HepG2 (cell line): ENCODE measurements around the gene SLC22A7. TPM values are rescaled to one million over a fixed set of nuclear protein-coding genes. Genes with fewer than 3 reads are reported as not detected.

Source experiments
- KDM2A ChIP-seq: sonication (generic); formaldehyde crosslinking; IDR thresholded peaks from 2 replicates; pipeline ENCODE4 v1.4.0; 2020; ENCODE audit warnings: low read depth, missing genetic modification reagents, borderline replicate concordance
- NKX3-1 ChIP-seq: sonication (generic); formaldehyde crosslinking; IDR thresholded peaks from 2 replicates; pipeline ENCODE4 v1.5.0; 2020; ENCODE audit warnings: missing genetic modification reagents
- PRMT3 ChIP-seq: sonication (generic); formaldehyde crosslinking; IDR thresholded peaks from 2 replicates; pipeline ENCODE4 v1.8.1; 2022; ENCODE audit warnings: low read depth, mild to moderate bottlenecking, moderate library complexity, missing genetic modification reagents, borderline replicate concordance
- SMARCE1 ChIP-seq: fragments of 450-650 bp; IDR thresholded peaks from 2 replicates; pipeline ENCODE4 v1.6.1; 2017; ENCODE audit warnings: borderline replicate concordance
- STAG1 ChIP-seq: sonication (generic); formaldehyde crosslinking; IDR thresholded peaks from 2 replicates; pipeline ENCODE4 v1.4.0; 2020; ENCODE audit warnings: missing genetic modification reagents
- TBX3 ChIP-seq: fragments of 450-650 bp; IDR thresholded peaks from 2 replicates; pipeline ENCODE4 v1.6.1; 2017; ENCODE audit warnings: antibody characterized with exemption, mild to moderate bottlenecking, inconsistent platforms, borderline replicate concordance
- ZBED4 ChIP-seq: sonication (generic); formaldehyde crosslinking; IDR thresholded peaks from 2 replicates; pipeline ENCODE4 v1.4.0; 2020; ENCODE audit warnings: missing genetic modification reagents, borderline replicate concordance
- polyA plus RNA-seq, 8 experiments: library from polyadenylated mRNA; depleted of rRNA in 3 of 8; stranded (reverse) in 7 of 8; unstranded in 1 of 8; fragments of >200 nt; fragmentation: Illumina TruSeq in 4 of 8; extraction: Trizol in 4 of 8; gene quantifications; 2 replicates each; pipeline versions ENCODE4 v1.2.1 to v1.2.3, GENCODE V29; 2011 to 2016; ENCODE audit warnings: low read depth in 4 of 8, missing spikeins in 1 of 8, mixed read lengths in 1 of 8; ENCODE audit not compliant: insufficient read depth in 1 of 8
- total RNA-seq, 5 experiments: library from RNA; depleted of rRNA; stranded (reverse); fragments of >200 nt; fragmentation: Illumina TruSeq; extraction: Trizol; gene quantifications; 2 replicates each; pipeline ENCODE4 v1.2.3, GENCODE V29; 2016; ENCODE audit warnings: low read depth in 1 of 5
- TF ChIP-seq, protein P1 (sequence below): sonication (generic); formaldehyde crosslinking; IDR thresholded peaks from 2 replicates; pipeline ENCODE4 v1.8.0; 2022; ENCODE audit warnings: missing genetic modification reagents, mild to moderate bottlenecking, moderate library complexity, borderline replicate concordance
- TF ChIP-seq, protein P2 (sequence below): IDR thresholded peaks from 2 replicates; pipeline ENCODE4 v1.6.1; 2016; ENCODE audit warnings: missing biosample characterization, missing genetic modification reagents, low read depth
- TF ChIP-seq, protein P3 (sequence below): sonication (generic); formaldehyde crosslinking; IDR thresholded peaks from 2 replicates; pipeline ENCODE4 v1.4.0; 2020; ENCODE audit warnings: missing genetic modification reagents
- TF ChIP-seq, protein P4 (sequence below): IDR thresholded peaks from 2 replicates; pipeline ENCODE4 v1.6.1; 2016; ENCODE audit warnings: low read depth, missing genetic modification reagents, missing compliant biosample characterization

The SLC22A7 gene
- total and polyA plus RNA-seq, 2 of the 13 experiments (the other 11 are each of a cell fraction or from before 2014, with no cell fraction given): 5.3 to 22.6 TPM

DNA sequence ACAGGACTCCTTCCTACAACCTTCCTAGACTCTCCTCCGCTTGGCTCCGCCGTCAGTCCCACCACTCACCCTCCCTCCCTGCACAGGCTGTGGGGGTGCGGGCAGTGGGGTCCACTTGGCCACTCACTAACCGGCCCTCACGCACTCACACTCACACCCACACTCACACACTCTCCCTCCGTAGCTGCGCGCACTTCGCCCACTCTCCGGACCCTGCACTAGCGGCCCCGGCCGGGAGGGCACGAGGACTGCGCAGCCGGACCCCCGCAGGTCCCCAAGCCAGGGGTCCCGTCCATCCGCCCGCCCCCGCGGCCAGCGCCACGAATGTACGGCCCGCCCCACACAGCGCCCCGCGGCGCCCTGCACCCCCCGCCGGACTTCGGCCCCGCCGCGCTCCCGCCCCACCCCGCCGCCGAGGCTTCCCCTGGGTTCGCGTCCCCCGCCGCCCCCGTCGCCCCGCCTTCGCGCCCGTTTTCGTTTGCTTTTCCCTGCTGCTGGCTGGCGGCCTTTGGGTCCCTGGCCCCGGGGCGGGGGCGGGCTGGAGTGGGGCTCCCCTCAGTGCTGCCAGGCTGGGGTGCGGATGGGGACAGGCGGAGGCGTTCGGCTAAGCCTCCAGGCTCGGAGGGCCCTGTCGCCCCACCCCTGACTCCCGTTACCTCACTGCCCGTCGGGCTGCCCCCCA is 23.0 kb upstream of the SLC22A7 start (continued):
- TF ChIP-seq, protein P1, sequence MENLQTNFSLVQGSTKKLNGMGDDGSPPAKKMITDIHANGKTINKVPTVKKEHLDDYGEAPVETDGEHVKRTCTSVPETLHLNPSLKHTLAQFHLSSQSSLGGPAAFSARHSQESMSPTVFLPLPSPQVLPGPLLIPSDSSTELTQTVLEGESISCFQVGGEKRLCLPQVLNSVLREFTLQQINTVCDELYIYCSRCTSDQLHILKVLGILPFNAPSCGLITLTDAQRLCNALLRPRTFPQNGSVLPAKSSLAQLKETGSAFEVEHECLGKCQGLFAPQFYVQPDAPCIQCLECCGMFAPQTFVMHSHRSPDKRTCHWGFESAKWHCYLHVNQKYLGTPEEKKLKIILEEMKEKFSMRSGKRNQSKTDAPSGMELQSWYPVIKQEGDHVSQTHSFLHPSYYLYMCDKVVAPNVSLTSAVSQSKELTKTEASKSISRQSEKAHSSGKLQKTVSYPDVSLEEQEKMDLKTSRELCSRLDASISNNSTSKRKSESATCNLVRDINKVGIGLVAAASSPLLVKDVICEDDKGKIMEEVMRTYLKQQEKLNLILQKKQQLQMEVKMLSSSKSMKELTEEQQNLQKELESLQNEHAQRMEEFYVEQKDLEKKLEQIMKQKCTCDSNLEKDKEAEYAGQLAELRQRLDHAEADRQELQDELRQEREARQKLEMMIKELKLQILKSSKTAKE: peak; percentile 83; the same call in 1 of the 2 replicates
- TF ChIP-seq PRMT3 (peak; percentile 47; the same call in 1 of the 2 replicates), STAG1 (CRISPR knock-in tag) (no peak), NKX3-1 (CRISPR knock-in tag) (no peak), SMARCE1 (no peak), ZBED4 (CRISPR knock-in tag) (peak; percentile 16; the same call in 1 of the 2 replicates), TBX3 (no peak; the same call in 1 of the 2 replicates), KDM2A (peak; percentile 81)
- TF ChIP-seq, protein P2, sequence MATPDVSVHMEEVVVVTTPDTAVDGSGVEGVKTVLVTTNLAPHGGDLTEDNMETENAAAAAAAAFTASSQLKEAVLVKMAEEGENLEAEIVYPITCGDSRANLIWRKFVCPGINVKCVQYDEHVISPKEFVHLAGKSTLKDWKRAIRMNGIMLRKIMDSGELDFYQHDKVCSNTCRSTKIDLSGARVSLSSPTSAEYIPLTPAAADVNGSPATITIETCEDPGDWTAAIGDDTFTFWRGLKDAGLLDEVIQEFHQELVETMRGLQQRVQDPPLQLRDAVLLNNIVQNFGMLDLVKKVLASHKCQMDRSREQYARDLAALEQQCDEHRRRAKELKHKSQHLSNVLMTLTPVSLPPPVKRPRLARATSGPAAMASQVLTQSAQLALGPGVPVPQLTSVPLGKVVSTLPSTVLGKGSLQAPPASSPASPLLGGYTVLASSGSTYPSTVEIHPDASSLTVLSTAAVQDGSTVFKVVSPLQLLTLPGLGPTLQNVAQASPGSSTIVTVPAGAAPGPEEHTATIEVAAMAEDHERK: no peak
- TF ChIP-seq, protein P3, sequence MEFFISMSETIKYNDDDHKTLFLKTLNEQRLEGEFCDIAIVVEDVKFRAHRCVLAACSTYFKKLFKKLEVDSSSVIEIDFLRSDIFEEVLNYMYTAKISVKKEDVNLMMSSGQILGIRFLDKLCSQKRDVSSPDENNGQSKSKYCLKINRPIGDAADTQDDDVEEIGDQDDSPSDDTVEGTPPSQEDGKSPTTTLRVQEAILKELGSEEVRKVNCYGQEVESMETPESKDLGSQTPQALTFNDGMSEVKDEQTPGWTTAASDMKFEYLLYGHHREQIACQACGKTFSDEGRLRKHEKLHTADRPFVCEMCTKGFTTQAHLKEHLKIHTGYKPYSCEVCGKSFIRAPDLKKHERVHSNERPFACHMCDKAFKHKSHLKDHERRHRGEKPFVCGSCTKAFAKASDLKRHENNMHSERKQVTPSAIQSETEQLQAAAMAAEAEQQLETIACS (CRISPR knock-in tag): no peak
- TF ChIP-seq, protein P4, sequence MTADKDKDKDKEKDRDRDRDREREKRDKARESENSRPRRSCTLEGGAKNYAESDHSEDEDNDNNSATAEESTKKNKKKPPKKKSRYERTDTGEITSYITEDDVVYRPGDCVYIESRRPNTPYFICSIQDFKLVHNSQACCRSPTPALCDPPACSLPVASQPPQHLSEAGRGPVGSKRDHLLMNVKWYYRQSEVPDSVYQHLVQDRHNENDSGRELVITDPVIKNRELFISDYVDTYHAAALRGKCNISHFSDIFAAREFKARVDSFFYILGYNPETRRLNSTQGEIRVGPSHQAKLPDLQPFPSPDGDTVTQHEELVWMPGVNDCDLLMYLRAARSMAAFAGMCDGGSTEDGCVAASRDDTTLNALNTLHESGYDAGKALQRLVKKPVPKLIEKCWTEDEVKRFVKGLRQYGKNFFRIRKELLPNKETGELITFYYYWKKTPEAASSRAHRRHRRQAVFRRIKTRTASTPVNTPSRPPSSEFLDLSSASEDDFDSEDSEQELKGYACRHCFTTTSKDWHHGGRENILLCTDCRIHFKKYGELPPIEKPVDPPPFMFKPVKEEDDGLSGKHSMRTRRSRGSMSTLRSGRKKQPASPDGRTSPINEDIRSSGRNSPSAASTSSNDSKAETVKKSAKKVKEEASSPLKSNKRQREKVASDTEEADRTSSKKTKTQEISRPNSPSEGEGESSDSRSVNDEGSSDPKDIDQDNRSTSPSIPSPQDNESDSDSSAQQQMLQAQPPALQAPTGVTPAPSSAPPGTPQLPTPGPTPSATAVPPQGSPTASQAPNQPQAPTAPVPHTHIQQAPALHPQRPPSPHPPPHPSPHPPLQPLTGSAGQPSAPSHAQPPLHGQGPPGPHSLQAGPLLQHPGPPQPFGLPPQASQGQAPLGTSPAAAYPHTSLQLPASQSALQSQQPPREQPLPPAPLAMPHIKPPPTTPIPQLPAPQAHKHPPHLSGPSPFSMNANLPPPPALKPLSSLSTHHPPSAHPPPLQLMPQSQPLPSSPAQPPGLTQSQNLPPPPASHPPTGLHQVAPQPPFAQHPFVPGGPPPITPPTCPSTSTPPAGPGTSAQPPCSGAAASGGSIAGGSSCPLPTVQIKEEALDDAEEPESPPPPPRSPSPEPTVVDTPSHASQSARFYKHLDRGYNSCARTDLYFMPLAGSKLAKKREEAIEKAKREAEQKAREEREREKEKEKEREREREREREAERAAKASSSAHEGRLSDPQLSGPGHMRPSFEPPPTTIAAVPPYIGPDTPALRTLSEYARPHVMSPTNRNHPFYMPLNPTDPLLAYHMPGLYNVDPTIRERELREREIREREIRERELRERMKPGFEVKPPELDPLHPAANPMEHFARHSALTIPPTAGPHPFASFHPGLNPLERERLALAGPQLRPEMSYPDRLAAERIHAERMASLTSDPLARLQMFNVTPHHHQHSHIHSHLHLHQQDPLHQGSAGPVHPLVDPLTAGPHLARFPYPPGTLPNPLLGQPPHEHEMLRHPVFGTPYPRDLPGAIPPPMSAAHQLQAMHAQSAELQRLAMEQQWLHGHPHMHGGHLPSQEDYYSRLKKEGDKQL (CRISPR knock-in tag): no peak
